Urothelium cell line (cell line): ENCODE data around the gene RPTOR.

Experiments
- DNase-seq: peaks from one replicate; pipeline ENCODE4 v3.0.0; 2011; ENCODE audit warnings: low spot score, mixed read lengths
- FAIRE-seq: peaks from 2 replicates; lab custom pipeline; 2011; peaks lifted over from hg19 to GRCh38; lab: Jason Lieb, UNC

The RPTOR gene

DNA sequence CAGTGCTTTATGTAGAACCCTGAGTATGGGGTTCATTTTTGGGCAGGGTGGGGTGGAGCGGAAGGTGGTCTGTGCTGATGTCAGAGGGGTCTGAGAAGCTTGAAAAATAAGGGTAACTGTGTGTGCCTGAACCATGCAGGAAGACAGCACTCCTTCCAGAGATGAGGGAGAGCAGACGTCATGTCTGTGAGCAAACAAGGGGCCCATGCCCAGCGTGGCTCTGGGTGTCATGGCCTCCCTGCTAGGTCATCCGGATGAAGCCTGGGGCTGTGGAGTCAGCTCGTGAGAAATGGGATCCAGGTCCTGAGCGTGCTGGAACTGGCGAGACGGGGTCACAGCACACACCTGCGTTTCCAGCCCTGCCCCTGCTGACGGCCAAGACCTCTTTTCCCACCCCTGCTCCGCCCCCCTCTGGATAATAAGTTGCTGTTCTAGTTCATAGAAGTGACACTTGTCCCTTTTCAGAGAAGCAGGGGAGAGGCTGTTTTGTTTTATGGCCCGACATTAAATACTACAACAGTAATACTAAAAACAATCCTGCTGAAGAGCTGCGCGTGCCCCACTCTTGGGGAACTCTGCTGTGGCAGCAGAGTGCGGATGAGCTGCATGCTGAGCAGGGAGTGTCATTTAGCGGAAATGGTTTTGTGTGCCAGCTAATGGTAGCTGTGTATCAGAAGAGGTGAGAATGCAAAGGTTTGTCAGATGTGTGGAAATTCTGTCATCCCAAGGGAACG lies 92.6 kb downstream of the RPTOR start:
- FAIRE-seq (peak; percentile 46), DNase-seq (no peak)

DNA sequence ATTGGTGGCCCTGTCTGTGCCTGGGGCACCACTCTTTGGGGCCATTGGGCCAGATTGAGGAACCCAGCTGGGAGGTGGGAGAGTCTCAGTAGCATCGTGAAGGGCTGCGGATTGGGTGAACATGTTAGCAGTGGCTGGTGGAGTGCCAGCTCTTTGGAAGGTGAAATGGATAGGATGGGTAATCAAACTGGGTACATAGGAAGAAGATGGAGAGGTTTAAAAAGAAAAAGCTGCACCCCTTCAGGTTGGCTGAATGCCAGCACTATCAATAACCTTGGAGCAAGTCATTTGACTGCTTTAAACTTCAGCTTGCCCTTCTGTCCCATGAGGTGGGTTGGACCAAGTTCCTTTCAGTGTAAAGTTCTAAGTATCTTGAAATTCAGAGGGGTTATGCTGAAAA lies 95.0 kb downstream of the RPTOR start:
- no peak for FAIRE-seq
- no peak for DNase-seq

DNA sequence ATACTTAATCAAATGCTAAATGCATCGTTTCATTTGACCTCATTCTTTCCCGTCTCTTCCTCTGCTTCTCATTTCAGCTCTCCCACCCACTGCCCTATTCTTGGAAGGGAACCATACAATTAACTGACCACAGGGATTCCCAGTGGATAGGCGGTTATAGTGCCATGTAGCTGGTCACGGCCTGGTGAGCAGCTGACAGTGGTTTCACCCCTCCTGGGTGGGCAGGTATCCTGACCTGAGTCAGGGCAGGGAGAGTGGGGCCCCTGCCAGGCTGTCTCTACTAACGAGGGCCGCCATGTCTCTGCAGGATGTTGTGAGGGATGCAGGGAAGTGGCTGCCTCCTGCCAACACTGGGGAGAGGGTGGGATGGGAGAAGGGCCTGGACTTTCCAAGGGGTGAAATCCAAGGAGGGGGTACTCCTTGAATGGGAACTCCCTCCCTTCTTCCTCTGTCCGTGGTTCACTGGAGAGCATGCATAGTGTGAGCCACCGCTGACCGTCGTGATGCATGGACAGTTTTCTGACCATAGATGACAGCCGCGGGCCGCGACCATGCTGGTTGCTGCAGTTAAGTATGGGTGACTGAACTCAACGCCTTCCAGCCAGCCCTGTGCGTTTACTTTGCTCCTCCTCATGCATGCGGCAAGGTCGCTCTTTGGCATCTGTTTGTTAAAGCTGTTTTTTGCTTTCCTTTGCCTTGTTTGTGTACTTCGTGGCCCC lies 95.9 kb downstream of the RPTOR start:
- DNase-seq, result no peak
- FAIRE-seq, result no peak

DNA sequence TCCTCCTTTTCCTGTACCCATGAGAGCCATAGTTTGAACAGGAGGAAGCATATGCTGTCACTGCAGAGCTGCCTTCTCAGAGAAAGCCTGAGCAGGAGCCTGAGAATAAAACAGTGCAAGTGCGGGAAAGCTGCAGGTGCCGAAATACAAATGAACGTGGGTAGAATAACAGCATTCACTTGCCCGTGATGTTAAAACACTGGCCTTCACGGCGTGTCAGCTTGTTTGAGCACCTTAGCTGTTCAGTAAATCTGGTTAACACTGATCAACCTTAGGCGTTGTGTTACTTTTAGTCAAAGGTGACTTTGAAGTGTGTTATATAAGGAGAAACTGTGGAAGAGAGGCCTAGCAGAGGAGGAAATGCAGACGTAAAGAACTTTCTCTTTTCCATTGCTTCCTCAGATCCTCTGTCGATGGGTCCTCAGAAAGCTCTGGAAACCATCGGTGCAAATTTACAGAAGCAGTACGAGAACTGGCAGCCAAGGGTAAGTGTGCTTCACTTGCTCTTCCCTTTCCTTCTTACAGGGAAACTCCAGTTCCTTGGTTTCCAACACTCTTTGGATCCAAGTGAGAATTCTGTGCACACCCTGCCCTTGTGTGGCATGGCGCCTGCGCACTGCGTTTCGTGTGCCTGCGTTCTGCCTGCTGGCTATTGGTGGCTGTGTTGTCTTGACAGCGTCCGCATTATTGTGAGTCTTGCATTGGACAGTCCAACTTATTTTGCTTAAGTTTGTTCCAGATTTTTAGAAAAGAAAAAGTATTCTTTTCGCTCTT lies 98.9 kb downstream of the RPTOR start:
- DNase-seq, result no peak
- FAIRE-seq, result no peak

DNA sequence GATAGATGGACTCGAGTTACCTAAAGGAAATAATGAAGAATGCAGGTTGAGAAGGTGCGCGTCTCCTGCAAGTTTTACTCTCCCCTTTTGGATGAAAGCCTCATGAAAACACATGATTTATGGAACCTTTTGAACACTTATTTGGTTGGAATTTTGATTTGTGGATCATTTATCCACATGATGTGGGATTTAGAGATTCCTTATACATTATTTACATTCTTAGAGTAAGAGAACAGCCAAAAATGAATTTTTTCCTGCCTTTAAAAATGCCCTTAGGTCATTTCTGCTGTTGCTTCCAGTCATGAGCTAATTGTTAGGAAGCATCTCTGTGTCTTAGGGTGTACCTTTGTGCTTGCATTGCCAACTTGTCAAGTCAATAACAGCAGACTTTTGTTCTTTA lies 99.9 kb downstream of the RPTOR start:
- no peak for FAIRE-seq
- no peak for DNase-seq

DNA sequence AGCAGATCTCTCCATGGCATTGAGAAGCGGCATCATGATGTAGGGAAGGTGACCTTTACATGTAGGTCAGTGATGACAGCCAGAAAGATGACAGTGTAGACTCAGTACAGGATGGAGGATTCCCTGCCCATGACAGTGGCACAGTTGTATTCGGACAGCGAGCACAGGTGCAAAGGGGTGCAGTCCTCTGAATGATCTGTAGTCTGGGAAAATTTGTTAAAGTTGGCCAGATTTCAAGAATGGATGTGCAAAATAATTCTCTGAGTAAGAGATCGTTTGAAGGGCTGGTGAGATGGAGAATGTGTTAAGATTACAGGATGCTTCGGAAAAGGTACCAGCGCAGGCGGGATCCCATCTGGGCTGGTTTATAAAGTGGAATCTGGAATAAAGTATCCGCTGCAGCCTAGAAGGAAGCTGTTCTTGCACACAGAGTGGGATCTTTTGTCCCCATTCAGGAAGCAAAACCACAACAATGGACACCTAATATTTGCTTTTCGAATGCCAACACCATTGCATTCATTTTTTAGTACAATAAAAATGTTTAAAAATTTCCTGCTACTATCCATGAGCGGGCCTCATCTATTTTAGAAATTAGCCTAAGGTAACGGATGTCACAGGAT lies 101.2 kb downstream of the RPTOR start:
- FAIRE-seq (peak; percentile 67), DNase-seq (no peak)

DNA sequence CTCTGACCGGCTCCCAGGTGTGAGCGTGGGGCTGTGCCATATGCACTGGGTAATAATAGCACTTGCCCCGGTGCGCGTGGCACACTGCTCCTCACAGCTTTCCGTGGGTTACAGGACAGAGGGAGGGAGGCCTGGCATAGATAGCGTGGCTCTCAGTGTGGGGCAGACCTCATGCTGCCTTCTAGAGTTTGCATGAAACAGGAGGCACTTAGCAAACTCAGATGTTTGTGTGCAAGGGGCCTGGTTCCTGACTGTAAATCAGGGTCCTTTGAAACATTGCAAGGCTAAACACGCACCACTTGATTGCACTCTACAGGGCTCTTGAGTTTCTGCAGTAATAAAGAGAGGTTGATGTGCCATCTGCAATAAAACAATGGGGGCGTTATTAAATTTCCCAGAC lies 101.7 kb downstream of the RPTOR start:
- no peak for DNase-seq
- FAIRE-seq, result peak; percentile 30

DNA sequence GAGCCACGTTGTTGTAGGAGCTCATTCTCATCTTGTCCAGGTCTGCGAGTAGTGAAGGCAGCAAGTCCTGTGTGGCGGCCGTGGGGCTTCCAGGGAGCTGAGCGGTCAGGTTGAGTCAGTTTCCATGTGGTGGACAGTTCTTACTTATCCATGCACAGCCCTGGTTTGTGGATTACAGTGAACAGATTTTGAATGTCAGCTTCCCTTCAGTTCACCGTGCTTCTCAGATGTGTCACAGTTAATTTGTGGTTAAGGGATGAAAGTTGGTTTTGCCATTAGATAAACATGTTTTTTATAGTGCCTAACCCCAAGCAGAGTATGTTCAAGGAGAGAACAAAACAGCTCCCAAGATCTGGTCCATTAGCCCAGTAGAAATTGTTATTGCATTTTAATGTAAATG lies 103.1 kb downstream of the RPTOR start:
- FAIRE-seq, result peak; percentile 96

DNA sequence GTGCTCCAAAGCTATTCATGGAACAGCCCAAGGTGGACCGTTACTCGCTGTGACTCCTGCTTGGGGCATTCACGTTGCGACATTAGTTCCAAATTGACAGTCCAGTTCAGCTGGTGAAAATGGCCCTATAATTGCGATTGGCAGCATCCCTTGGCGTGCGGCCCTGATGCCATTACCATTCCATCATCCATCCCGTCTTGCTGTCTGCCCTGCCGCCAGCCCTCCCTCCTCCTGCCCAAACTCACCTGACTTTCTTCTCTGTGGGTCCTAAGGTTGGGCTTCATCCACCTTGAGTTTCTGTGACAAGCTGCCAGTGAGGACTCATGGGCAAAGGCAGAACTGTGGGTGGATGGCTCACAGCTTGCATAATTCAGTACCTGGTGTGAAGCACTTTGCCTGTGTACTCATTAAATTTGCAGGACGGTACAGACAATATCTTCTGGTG lies 104.6 kb downstream of the RPTOR start:
- FAIRE-seq, result peak; percentile 81
- no peak for DNase-seq

More for the DNA sequence above, 103.1 kb downstream of the RPTOR start:
- DNase-seq, result peak; percentile 66

DNA sequence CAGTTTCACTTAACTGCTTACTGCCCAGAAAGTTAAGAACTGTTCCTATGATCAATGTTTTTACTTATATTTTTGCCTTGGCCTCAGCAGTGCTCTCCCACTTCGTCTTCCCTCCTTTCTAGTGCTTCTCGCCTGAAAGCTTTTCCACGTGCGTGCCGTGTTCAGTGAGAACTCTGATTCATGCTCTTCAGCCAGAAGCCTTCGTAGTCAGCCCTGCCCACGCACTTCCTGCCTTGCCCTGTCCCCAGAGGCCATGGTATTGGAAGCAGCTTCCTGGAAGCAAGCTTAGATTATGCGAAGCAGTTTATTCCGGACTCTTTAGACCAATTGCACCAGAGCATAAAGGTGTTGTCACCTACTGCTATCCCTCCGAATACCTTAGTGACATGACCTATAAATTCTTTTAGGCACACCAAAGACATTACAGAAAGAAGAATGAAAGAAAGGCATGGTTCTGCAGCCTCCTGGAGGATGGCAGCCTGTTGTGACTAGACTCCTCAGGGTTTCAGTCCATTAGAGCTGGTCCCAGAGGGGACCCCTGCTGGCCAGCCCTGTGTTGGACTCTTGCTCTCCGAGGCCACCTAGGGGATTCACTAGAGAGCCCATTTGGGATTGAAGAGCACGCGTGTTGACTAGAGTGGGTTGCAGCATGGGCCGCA lies 105.2 kb downstream of the RPTOR start:
- peak; percentile 74 for DNase-seq
- FAIRE-seq, result peak; percentile 74

DNA sequence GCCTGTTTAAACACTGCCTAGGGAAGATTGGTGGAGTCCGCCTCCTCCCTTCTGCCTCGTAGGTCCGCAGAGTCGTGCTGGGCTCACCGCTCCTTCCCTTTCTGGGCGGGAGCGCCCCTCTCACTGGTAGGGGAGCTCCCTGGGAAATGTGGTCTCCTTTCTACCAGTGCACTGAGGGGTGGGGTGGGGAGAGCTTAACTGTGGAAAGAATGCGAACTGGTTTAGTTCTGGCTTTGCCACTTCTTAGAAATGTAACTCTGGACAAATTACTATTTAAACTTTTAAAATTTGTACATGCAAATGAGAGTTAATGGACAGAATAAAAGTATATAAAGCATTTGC lies 105.7 kb downstream of the RPTOR start:
- FAIRE-seq (no peak), DNase-seq (no peak)

DNA sequence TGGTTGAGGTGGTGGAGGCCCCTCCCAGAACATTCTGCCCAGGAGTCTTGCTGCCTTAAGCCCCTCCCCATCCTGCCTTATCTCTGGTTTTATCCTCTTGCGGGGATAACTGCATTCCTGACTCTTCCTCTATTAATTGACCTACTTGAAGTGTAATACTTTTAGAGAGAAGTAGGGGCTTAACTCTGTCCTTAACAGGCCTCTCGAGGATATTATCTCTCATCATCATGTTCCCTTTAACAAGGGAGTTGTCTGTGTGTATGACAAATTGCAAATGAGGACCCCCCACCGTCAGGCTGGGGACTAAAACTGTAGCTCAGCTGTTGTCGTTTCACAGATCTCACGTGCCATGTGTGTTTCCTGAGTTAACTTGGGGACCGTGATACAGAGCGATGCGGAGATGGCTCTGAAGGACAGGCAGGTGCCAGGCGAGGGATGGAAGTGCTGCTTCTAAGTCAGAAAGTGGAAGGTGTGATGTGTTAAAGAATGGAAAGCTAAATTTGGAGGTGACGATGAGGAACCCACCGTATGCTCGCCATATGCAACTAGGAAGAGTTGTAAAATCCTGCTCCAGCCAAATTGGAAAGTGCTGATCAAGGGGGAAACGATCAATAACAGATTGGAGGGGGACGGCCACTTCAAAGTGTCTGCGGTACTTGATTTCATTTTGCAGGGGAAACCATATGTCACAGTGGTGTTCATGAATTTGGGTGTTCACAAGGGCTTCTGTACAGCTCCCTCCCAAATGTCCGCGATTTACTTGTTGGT lies 106.3 kb downstream of the RPTOR start:
- no peak for DNase-seq
- FAIRE-seq, result peak; percentile 83

DNA sequence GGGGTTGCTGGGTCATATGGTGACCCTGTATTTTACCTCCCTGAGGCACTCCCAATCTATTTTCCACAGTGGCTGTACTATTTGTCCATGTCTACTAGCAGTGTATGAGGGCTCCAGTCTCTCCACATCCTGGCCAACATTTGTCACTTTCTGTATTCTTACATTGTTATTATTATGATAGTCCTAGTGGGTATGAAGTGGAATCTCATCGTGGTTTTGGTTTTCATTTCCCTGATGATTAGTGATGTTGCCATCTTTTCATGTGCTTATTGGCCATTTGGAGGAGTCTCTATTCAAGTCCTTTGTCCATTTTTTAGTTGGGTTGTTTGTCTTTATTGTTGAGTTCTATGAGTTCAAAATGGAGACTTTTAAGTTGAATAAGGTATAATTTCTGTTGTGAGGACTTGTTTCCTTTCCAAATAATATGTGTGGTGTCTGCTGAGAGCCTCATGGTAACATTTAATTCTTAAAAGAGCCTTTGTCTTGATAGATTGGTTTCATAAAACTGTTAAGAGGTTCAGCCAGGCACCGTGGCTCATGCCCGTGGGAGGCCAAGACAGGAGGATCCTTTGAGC lies 108.2 kb downstream of the RPTOR start:
- DNase-seq (no peak), FAIRE-seq (no peak)

DNA sequence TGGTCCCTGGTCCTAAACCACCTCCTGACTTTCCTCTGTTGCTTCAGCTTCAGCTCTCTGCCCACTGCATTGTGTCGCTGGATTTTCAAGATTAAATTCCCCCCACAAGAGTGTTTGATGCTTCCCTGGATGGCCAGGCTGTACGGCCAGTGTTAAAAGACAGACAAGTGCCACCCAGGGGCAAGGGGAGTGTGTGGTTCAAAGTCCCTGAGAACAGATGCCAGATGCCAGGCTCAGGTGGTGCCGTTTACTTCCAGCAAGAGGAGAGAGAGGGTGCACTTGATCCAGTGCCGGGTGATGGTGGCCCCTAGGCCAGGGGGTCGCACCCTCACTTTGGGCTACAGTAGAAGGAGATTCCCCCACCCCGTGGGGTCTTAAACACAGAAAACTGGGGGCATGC lies 109.2 kb downstream of the RPTOR start:
- DNase-seq, result no peak
- FAIRE-seq, result no peak

DNA sequence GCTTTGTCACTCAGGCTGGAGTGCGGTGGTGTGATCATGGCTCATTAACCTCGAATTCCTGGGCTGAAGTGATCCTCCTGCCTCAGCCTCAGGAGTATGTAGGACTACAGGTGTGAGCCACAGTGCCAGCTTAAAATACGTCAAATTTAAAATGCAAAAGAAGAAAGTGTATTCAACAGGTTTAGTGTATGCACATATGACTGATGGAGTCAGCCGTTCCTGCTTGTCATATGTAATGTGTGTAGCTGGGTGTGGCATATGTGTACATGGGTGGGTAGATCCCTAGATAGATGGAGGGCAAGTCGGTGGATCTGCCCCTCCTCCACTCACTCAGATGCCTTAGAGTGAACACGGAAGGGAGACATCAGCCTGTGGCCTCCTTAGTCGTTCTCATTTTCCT lies 111.0 kb downstream of the RPTOR start:
- FAIRE-seq, result peak; percentile 27

DNA sequence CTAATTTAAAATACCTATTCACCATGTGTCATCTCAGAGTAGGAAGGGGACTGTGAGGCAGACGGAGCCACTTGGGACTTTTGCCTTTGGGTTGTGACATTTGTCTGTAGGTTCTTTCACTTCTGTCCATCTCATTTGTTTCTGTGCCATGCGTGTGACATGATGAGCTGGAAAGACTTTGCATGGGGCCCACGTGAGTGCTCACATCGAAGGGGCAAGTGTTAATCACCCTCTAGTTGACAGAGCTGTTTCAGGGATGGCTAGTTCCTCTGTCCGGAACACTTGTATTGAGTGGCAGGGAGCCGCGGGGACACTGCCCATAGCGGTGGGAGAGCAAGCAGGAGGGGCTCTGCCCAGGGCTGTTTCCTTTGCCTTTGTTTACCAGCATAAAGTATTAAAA lies 112.0 kb downstream of the RPTOR start:
- DNase-seq, result no peak
- no peak for FAIRE-seq

More for the DNA sequence above, 111.0 kb downstream of the RPTOR start:
- no peak for DNase-seq

DNA sequence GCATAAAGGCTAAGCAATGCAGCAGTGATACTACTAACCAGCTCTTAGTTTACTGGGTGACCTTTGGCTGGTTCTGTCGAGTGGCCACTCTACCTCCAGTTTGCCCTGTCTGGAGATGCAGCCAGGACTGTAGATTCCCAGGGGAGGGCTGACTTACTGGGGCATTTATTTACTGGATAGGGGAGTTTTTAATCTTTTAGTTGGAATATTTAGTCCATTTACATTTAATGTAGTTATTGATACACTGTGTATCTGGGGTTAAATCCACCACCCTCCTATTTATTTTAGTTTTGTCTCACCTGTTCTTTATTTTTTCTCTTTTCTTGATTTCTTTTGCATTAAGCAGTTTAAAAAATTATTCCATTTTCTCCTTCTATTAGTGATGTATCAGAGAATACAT lies 112.9 kb downstream of the RPTOR start:
- DNase-seq (no peak), FAIRE-seq (no peak)

DNA sequence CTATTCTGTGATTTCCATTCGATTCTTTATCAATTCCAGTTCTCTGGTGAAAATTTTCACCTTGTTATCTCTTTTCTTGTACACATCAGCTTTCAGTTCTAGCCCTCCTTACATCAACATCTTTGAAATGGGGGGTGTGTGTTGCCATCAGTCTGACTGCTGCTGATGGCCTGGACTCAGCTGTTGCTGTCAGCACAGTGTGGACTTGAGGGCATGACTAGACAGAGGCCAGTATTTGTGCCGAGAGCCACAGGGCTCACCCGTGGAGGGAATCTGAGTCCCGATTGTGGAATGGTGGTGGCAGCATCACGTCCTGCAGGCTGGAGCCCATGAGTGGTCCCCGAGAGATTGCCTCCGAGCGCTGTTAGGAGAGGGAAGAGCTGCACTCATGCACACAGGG lies 114.2 kb downstream of the RPTOR start:
- peak; percentile 46 for FAIRE-seq

DNA sequence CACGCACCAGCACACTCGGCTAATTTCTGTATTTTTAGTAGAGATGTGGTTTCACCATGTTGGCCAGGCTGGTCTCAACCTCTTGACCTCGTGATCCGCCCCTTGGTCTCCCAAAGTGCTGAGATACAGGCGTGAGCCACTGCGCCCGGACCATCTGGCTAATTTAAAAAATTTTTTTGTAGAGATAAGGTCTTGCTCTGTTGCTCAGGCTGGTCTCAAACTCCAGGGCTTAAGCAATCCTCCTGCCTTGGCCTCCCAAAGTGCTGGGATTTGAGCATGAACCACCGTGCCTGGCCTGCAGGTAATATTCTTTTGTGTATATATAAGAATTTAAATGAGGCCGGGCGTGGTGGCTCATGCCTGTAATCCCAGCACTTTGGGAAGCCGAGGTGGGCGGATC lies 115.0 kb downstream of the RPTOR start:
- DNase-seq, result no peak
- no peak for FAIRE-seq

More for the DNA sequence above, 114.2 kb downstream of the RPTOR start:
- no peak for DNase-seq
